ENCODE data around the gene TMEM135. TPM values are rescaled to one million over a fixed set of nuclear protein-coding genes. Genes with fewer than 3 reads are reported as not detected.

TMEM135 gene
- total RNA-seq, 2 experiments from 2014 or later: 24.7 to 30.0 TPM

DNA sequence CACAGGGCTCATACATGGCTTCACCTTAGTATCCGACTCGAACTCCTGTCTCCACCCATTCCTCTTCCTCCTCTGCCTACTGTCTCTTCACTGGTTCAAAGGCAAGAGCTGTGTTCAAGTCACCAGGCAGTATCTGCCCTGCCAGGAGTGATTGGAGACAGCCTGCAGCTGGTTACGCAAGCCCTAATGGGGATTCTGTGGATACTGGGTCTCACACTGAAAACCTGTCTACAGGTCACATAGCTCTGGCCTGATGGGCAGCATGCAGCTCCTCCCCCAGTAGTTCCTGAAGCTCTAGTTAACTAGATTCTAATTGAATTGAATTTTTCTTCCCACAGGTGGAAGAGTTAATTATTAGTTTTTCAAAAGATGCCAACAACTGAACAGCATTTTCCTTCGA, 332.2 kb downstream of the TMEM135 start:
- ChIA-PET POLR2A (no interaction called here), CTCF (interaction anchor here (1.8 kb wide), 1 partner anchor 51 kb away, joined by 5 read pairs; no protein-coding TSS in a partner anchor)
- Mint-ChIP-seq H3K4me3 (no peak overlapping the region), H3K27me3 (peaks cover 6% of the 10 kb centered on the region), H3K27ac (no peak overlapping the region), H3K9me3 (no peaks in the 10 kb centered on the region), H3K36me3 (ENCODE audit: low read depth) (no peaks in the 10 kb centered on the region), H3K4me1 (ENCODE audit: low read depth) (no peaks in the 10 kb centered on the region)
- intact Hi-C loops (cut with micrococcal nuclease): no loop called here
- DNase-seq (no peak), ATAC-seq (no peak)
- TF ChIP-seq, protein P1, sequence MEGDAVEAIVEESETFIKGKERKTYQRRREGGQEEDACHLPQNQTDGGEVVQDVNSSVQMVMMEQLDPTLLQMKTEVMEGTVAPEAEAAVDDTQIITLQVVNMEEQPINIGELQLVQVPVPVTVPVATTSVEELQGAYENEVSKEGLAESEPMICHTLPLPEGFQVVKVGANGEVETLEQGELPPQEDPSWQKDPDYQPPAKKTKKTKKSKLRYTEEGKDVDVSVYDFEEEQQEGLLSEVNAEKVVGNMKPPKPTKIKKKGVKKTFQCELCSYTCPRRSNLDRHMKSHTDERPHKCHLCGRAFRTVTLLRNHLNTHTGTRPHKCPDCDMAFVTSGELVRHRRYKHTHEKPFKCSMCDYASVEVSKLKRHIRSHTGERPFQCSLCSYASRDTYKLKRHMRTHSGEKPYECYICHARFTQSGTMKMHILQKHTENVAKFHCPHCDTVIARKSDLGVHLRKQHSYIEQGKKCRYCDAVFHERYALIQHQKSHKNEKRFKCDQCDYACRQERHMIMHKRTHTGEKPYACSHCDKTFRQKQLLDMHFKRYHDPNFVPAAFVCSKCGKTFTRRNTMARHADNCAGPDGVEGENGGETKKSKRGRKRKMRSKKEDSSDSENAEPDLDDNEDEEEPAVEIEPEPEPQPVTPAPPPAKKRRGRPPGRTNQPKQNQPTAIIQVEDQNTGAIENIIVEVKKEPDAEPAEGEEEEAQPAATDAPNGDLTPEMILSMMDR (IDR thresholded peaks at IDR 0.05): no peak

- DNase-seq (no peak), ATAC-seq (no peak)
- CTCF ChIA-PET: interaction anchor here (1.9 kb wide), 1 partner anchor 49 kb away, joined by 5 read pairs; no protein-coding TSS in a partner anchor
- H3K4me1 Mint-ChIP-seq (ENCODE audit: low read depth): no peaks in the 10 kb centered on the region
- peaks cover 8% of the 10 kb centered on the region for H3K27me3 Mint-ChIP-seq
- H3K36me3 Mint-ChIP-seq (ENCODE audit: low read depth): no peaks in the 10 kb centered on the region
- intact Hi-C loops (cut with micrococcal nuclease): no loop called here
- POLR2A ChIA-PET: no interaction called here
- no peak overlapping the region for H3K27ac Mint-ChIP-seq
- TF ChIP-seq, protein P1 (IDR thresholded peaks at IDR 0.05): no peak
- no peak overlapping the region for H3K4me3 Mint-ChIP-seq
- H3K9me3 Mint-ChIP-seq: no peaks in the 10 kb centered on the region
Measured at GRCh38 chr11:87372065-87372464, 334.3 kb downstream of the TMEM135 start.

Other genes starting within 250 kb of the TMEM135 start
- 1 to 10 TPM; 1.4 to 2.3 TPM for gene PRSS23, start 237.4 kb upstream of the TMEM135 start, total RNA-seq
- gene FZD4, start 82.5 kb upstream of the TMEM135 start, total RNA-seq: under 1 TPM; 0.07 to 0.16 TPM

All from activated CD8-positive, alpha-beta T cell treated with anti-CD3 and anti-CD28 coated beads for 36 hours (primary cell).